GM18511 (cell line): ENCODE data around the gene MAGT1.
"Not testable (repeated sequence)": the region's sequence is repeated elsewhere in the genome, so short reads cannot be mapped to it uniquely, and the experiment has no call there.

ENCODE experiments used
- ATAC-seq: cut with Tn5 transposase; IDR thresholded peaks from one replicate; pipeline ENCODE4 v1.9.1; 2021; ENCODE audit warnings: mild to moderate bottlenecking, moderate library complexity; ENCODE audit not compliant: unreplicated experiment

MAGT1 gene

GRCh38 chrX:77875372-77875771, 19.9 kb downstream of the MAGT1 start:
- ATAC-seq, result no peak

GRCh38 chrX:77831544-77831943, 63.7 kb downstream of the MAGT1 start:
- ATAC-seq, result not testable (repeated sequence)

- not testable (repeated sequence) for ATAC-seq
These were observed 73.2 kb downstream of the MAGT1 start for GRCh38 chrX:77821989-77822388.

DNA sequence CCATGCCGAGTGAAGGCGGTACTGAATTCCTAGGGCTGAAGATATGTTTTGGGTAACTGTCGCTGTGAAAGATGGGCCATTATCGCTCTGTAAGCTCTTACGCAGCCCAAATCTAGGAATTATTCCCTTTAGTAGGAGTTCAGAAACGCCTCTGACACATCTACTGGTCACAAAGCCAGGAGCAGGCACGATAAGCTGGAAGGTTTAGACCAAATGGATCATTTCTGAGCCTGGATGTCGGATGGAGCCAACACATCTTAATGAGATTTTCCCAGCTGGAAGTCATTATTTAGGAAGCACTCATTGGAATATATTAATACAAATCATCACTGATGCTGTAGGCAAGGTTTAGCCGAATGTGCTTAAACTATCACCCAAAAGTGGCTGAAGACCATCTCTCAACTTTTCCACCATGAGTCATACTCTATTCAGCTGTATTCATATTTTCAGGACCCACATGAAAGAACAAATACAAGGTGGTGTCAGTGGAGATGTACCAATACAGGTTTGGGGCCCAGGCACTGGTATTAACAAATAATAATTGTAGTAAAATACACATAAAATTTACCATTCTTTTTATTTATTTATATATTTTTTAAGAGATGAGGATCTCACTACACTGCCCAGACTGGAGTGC, 75.0 kb downstream of the MAGT1 start:
- ATAC-seq, result no peak

DNA sequence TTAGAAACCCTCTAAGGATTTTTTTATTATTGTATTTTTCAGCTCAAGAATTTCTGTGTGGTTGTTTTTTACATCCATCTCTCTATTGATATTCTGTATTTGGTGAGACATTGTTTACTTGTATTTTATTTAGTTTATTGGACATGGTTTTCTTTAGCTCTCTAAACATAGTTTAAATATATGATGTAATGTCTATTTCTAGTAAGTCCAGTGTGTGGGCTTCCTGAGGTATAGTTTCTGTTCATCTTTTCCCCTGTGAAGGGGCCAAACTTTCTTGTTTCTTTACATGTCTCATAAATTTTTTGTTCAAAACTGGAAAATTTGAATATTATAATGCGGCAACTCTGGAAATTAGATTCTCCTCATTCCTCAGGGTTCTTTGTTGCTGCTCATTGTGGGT, 81.0 kb downstream of the MAGT1 start:
- no peak for ATAC-seq

DNA sequence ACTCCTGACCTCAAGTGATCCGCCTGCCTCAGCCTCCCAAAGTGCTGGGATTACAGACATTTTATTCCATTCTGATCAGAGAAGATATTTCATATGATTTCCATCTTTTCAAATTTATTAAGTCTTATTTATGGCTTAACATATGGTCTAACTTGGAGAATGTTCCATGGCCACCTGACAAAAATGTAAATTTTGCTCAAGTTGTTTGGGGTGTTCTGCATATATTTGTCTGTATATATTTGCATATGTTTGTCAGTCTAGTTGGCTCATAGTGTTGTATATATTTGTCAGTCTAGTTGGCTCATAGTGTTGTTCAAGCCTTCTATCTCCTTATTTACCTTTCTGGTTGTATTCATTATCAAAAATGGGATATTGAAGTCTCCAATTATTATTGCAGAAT, 93.0 kb downstream of the MAGT1 start:
- no peak for ATAC-seq

- ATAC-seq, result no peak
These were observed 100.1 kb downstream of the MAGT1 start for GRCh38 chrX:77795124-77795523.

GRCh38 chrX:77793946-77794345, 101.3 kb downstream of the MAGT1 start:
- ATAC-seq, result no peak

- ATAC-seq, result no peak
These were observed 107.2 kb downstream of the MAGT1 start for GRCh38 chrX:77788050-77788449.

DNA sequence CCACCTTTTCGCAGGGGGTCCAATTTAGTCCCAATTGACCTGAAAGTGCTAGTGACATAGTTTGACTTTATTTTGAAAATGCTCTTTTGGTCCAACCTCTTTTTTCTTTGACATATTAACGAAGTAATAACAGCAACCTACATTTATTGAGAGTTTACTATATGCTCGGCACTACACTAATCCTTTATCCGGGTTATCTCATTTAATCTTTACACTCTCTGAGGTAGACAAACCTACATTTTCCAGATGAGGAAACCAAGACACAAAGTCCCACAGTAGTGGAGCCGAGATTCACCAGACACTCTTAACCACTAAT, 108.9 kb downstream of the MAGT1 start:
- peak; percentile 12 for ATAC-seq

- peak; percentile 94 for ATAC-seq
These were observed 109.5 kb downstream of the MAGT1 start, which contains the start of gene ATRX for GRCh38 chrX:77785486-77786364. ATRX (minus strand) TSS chrX:77786216; CDS start chrX:77786001, 215 bp downstream.

- ATAC-seq, result no peak
These were observed 115.5 kb downstream of the MAGT1 start for GRCh38 chrX:77779695-77780094.

GRCh38 chrX:77776659-77777058, 118.6 kb downstream of the MAGT1 start:
- no peak for ATAC-seq
